ENCODE results near the gene NANOS1.
A peak's percentile ranks its signal among the peaks of the same experiment; 100 is the strongest.
"Not testable (repeated sequence)": the region's sequence is repeated elsewhere in the genome, so short reads cannot be mapped to it uniquely, and the experiment has no call there.

Gene NANOS1

DNA sequence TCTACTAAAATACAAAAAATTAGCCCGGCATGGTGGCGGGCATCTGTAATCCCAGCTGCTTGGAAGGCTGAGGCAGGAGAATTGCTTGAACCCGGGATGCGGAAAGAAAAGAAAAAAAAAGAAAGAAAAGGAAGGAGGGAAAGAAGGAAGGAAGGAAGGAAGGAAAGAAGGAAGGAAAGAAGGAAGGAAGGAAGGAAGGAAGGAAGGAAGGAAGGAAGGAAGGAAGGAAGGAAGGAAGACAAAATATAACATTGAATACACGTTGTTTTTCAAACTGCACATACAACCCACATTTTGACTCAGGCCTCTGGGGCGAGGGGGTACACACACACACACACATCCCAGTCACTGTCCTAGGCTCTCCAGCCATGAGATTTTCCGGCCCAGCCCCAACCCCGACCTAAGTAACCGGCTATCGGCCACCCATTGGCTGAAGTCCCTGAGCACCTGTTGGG, 1.0 kb upstream of the NANOS1 start:
- DNase-seq, H3K9me3 Mint-ChIP-seq, H3K27ac Mint-ChIP-seq: not testable (repeated sequence)
- Mint-ChIP-seq H3K27me3 (peaks cover 44% of the 10 kb centered on the region), H3K4me3 (peak overlapping the region; percentile 68), H3K4me1 (peaks cover 25% of the 10 kb centered on the region), H3K36me3 (peaks cover 10% of the 10 kb centered on the region)
- CTCF ChIA-PET: interaction anchor here (0.5 kb wide), 1 partner anchor 295 kb away, joined by 3 read pairs; no protein-coding TSS in a partner anchor

DNA sequence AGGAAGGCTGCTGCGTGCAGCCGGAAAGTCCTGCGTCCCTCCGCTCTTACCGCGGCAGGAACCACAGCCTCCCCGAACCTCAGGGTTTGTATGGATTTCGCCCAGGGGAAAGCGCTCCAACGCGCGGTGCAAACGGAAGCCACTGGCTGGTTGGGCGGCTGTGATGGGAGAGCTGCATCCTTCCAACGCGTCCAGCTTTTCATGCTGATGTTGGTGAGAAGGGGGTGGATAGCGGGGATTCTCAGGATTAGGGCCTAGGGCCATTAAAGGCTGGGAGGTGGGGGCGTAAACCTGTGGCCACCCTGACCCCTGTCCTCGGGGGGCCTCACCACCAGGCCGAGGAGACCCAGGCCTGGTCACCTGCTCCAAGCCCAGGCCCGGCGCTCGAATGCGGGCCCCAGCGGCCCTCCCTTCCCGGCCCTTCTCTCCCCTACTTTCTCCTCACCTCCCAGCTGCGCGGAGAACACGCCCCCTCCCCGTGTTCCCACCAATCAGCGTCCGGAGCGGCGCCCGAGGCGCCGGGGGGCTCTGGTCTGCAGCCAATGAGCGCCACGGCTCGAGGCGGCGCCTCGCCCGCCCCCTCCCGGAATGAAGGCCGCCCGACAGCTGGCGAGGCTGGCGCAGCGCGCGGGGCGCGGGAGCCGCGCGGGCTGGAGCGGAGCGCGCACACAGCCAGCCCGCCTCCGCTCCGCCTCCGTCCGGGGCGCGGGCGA, 458 bp upstream of the NANOS1 start:
- Mint-ChIP-seq H3K9me3 (no peaks in the 10 kb centered on the region), H3K36me3 (peaks cover 15% of the 10 kb centered on the region), H3K4me3 (peak overlapping the region; percentile 68), H3K27ac (no peak overlapping the region), H3K4me1 (peaks cover 25% of the 10 kb centered on the region), H3K27me3 (peaks cover 38% of the 10 kb centered on the region)
- DNase-seq: peak; percentile 89
- CTCF ChIA-PET: interaction anchor here (0.5 kb wide), 1 partner anchor 296 kb away, joined by 3 read pairs; no protein-coding TSS in a partner anchor

DNA sequence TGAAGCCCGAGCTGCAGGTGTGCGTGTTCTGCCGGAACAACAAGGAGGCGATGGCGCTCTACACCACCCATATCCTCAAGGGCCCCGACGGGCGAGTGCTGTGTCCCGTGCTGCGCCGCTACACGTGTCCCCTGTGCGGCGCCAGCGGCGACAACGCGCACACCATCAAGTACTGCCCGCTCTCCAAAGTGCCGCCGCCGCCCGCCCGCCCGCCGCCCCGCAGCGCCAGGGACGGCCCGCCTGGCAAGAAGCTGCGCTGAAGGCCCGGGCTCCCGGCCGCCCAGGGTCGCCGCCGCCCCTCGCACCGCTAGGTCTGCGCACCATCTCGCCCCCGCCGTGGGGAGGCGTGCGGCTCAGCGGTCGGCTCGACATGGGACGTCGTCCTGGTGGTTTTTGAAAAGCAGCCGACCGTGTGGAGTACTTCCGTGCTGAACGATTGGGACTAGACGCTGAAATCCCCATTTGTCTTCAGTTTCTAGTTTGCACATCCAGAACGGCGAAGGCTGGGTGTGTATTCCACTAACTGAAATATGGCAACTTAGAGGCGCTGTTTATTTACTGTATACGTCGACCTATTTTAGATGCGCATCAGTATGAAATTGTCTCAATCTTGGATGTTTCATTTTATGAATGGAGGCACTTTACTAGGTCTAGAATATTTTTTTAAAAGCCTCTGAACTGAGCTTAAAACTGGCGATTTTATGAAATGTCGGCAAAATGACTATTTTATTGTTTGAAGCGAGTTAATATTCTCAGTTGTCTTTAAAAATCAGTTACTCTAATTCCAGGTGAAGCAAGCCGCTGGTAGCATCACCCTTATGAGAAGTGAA, 1.1 kb downstream of the NANOS1 start:
- Mint-ChIP-seq H3K36me3 (peaks cover 23% of the 10 kb centered on the region), H3K27ac (no peak overlapping the region), H3K9me3 (no peaks in the 10 kb centered on the region), H3K27me3 (peaks cover 34% of the 10 kb centered on the region), H3K4me3 (peak overlapping the region; percentile 73), H3K4me1 (peaks cover 25% of the 10 kb centered on the region)
- DNase-seq: peak; percentile 76
- CTCF ChIA-PET: interaction anchor here (0.9 to 1.0 kb wide), 2 partner anchors 176 to 462 kb away, joined by 3 read pairs; no protein-coding TSS in a partner anchor

DNA sequence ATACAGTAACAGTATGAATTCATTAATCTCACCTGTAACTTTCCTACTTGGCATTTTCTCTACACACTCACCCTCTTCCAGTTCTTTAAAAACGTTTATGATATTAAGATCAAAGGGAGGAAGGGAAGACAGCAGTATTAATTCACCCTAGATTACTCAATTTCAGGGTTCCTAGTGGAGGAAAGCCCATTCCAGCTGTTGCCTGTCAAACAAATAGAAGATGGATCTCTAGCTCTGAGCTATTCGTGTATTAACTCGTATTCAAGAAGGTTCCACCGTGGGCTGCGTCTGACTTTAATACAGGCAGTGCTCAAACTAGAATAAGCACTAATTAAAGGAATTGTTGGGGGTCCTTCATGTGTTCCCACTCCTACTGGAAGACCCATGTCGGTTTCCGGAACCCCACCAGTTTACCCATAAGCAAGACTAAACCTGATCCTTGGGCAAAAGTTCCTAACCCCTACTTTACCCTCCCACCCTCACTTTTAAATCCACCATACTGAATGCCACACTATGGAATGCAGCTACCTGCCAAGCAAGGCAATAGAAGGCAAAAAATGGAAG, 2.1 kb downstream of the NANOS1 start:
- Mint-ChIP-seq H3K36me3 (peaks cover 27% of the 10 kb centered on the region), H3K27ac (no peak overlapping the region), H3K4me1 (peaks cover 25% of the 10 kb centered on the region), H3K27me3 (peaks cover 25% of the 10 kb centered on the region), H3K9me3 (no peaks in the 10 kb centered on the region), H3K4me3 (peak overlapping the region; percentile 73)
- DNase-seq: no peak
- CTCF ChIA-PET: interaction anchor here (1.1 kb wide), 1 partner anchor 167 kb away, joined by 3 read pairs; no protein-coding TSS in a partner anchor

DNA sequence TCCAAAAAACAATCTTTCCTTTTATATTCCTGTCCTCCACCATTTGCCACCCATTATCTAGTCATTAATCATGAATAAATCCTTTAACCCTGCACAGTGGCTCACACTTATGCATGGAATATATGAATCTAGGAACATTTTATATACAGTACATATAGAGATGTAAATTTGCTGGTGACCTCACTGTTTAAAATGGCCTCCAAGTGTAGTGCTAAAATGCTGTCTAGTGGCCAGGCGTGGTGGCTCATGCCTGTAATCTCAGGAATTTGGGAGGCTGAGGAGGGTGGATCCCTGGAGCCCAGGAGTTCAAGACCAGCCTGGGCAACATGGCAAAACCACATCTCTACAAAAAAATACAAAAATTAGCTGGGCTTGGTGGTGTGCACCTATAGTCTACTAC, 9.6 kb downstream of the NANOS1 start:
- H3K4me1 Mint-ChIP-seq: peaks cover 18% of the 10 kb centered on the region
- no peak overlapping the region for H3K27ac Mint-ChIP-seq
- H3K27me3 Mint-ChIP-seq: no peaks in the 10 kb centered on the region

DNA sequence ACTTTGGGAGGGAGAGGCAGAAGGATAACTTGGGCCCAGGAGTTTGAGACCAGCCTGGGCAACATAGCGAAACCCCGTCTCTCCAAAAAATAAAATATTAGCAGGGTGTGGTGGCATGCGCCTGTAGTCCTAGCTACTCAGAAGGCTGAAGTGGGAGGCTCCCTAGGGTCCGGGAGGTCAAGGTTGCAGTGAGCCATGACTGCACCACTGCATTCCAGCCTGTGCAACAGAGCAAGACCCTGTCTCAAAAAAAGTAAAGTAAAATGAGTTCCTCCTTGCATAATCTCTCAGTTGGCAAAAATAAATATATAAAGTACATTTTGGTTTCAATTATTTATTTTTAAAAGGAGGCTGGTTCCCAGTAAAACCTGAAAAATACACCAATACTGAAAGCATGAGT, 11.8 kb downstream of the NANOS1 start:
- Mint-ChIP-seq H3K4me3 (no peak overlapping the region), H3K4me1 (peaks cover 18% of the 10 kb centered on the region), H3K36me3 (peaks cover 79% of the 10 kb centered on the region), H3K27ac (no peak overlapping the region), H3K27me3 (no peaks in the 10 kb centered on the region), H3K9me3 (no peaks in the 10 kb centered on the region)
- CTCF ChIA-PET: no interaction called here
- DNase-seq: no peak

More for the DNA sequence above, 9.6 kb downstream of the NANOS1 start:
- H3K4me3 Mint-ChIP-seq: no peak overlapping the region
- CTCF ChIA-PET: no interaction called here
- DNase-seq: no peak
- no peaks in the 10 kb centered on the region for H3K9me3 Mint-ChIP-seq
- peaks cover 73% of the 10 kb centered on the region for H3K36me3 Mint-ChIP-seq

DNA sequence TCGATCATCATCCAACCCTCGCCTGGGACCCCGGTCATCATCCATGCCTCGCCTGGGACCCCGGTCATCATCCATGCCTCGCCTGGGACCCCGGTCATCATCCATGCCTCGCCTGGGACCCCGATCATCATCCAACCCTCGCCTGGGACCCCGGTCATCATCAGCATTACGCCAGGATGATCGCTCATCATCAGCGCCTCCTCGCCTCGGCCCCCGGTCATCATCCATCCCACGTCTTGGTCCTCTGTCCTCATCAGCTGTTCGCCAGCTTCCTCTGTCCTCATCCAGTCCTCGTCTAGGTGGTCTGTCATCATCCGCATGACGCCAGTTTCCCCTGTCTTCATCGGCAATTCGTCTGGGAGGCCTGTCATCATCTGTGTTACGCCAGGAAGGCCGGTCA, 12.7 kb downstream of the NANOS1 start:
- no peak for DNase-seq
- H3K36me3 Mint-ChIP-seq: peaks cover 84% of the 10 kb centered on the region
- no peaks in the 10 kb centered on the region for H3K9me3 Mint-ChIP-seq
- H3K27me3 Mint-ChIP-seq: no peaks in the 10 kb centered on the region
- H3K27ac Mint-ChIP-seq: peak overlapping the region; percentile 22
- peaks cover 18% of the 10 kb centered on the region for H3K4me1 Mint-ChIP-seq
- CTCF ChIA-PET: no interaction called here
- no peak overlapping the region for H3K4me3 Mint-ChIP-seq

DNA sequence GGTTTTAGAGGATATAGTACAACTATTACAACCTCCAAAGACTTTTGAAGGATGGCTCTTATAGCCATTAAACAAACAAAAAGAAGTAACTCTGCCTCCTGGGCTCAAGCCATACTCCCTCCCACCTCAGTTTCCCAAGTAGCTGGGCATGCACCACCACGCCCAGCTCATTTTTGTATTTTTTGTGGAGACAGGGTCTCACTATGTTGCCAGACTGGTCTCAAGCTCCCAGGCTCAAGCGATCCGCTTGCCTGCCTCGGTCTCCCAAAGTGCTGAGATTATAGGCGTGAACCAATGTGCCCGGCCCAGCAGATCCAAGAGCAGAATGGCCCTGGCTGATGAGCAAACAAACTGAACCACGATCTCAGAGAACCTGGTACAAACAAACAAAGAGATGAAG, 16.0 kb downstream of the NANOS1 start:
- CTCF ChIA-PET: no interaction called here
- Mint-ChIP-seq H3K9me3 (no peaks in the 10 kb centered on the region), H3K27me3 (no peaks in the 10 kb centered on the region), H3K4me1 (peaks cover 21% of the 10 kb centered on the region), H3K4me3 (no peak overlapping the region), H3K27ac (no peak overlapping the region), H3K36me3 (peaks cover 84% of the 10 kb centered on the region)
- DNase-seq: no peak

DNA sequence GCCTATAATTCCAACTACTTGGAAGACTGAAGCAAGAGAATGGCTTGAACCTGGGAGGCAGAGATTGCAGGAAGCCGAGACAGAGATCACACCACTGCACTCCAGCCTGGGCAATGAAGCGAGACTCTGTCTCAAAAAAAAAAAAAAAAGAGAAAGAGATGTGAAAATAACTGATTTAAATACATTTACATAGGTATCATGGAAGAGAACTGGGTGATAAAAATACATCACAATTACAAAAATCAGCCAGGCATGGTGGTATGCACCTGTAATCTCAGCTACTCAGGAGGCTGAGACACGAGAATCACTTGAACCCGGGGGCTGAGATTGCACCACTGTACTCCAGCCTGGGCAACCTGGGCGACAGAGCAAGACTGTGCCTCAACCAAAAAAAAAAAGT, 19.8 kb downstream of the NANOS1 start:
- Mint-ChIP-seq H3K27ac (no peak overlapping the region), H3K4me1 (peaks cover 9% of the 10 kb centered on the region), H3K27me3 (no peaks in the 10 kb centered on the region), H3K36me3 (peaks cover 78% of the 10 kb centered on the region), H3K9me3 (no peaks in the 10 kb centered on the region), H3K4me3 (no peak overlapping the region)
- CTCF ChIA-PET: no interaction called here
- DNase-seq: no peak

DNA sequence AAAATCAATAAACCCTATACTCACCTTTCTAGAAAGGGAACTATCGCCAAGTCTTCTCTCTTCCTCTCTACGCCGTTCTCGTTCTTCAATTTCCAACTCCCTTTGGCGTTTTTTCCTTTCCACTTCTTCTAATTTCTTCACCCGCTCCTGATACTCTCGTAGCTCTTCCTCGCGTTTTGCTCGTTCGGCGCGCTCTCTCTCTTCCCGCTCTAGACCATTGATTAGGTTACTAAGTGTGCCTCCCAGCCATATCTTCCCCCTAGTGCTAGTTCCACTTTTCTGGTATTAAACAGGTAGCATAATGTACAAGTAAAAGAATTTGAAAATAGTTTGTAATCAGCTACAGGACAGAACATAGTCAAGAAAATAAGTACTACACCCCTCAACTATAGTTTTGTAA, 20.3 kb downstream of the NANOS1 start:
- Mint-ChIP-seq H3K27me3 (no peaks in the 10 kb centered on the region), H3K9me3 (no peaks in the 10 kb centered on the region), H3K4me1 (peaks cover 9% of the 10 kb centered on the region), H3K36me3 (peaks cover 81% of the 10 kb centered on the region), H3K27ac (no peak overlapping the region), H3K4me3 (no peak overlapping the region)
- CTCF ChIA-PET: no interaction called here
- DNase-seq: no peak

DNA sequence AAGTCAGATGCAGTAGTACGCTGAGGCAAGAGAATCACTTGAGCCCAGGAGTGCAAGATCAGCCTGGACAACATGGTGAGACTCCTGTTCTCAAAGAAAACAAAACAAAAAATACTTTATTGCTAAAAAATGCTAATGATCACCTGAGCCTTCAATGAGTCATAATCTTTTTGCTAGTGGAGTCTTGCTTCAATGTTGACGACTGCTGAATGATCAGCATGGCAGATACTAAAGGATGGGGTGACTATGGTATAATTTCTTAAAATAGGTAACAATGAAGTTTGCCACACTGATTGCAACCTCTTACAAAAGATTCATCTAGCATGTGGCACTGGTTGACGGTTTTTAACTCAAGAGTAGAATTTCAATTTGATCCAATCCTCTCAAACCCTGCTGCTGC, 22.3 kb downstream of the NANOS1 start:
- Mint-ChIP-seq H3K4me1 (peaks cover 9% of the 10 kb centered on the region), H3K27me3 (no peaks in the 10 kb centered on the region), H3K9me3 (no peaks in the 10 kb centered on the region), H3K27ac (no peak overlapping the region), H3K4me3 (no peak overlapping the region), H3K36me3 (peaks cover 77% of the 10 kb centered on the region)
- DNase-seq: no peak
- CTCF ChIA-PET: no interaction called here

DNA sequence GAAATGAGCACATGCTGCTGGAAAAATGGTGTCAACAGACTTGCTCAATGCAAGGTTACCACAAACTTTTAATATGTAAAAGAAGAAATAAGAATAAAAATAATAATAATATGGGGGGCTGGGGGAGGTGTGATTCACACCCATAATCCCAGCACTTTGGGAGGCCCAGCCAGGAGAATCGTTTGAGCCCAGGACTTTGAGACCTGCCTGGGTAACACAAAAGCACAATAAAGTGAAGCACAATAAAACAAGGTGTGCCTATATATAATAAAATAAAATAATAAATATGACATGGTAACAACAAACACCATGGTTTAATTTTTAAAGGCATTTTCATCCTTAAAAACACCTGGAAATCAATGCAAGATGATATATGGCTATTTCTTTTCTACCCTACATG, 26.0 kb downstream of the NANOS1 start:
- Mint-ChIP-seq H3K27me3 (no peaks in the 10 kb centered on the region), H3K9me3 (no peaks in the 10 kb centered on the region), H3K4me3 (no peak overlapping the region), H3K27ac (no peak overlapping the region), H3K4me1 (peaks cover 3% of the 10 kb centered on the region), H3K36me3 (peaks cover 81% of the 10 kb centered on the region)
- DNase-seq: no peak
- CTCF ChIA-PET: no interaction called here

DNA sequence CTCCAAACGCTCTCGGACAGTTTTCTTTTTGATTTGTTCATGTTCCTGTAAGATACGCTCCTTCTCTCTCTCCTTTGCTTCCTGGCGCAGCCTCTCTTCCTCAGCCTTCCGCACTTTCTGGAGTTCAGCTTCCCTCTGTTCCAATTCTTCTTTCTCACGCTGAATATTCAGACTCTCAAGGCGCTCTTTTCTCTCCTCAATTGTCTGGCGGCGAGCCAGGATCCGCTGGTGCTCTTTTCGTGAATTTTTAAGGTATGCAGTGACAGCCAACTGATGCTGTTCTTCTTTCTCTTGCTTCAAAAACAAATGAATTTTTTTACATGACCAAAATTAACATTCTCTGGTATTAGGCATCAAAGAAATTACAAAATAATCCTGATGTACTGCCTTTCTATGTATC, 28.5 kb downstream of the NANOS1 start:
- Mint-ChIP-seq H3K4me3 (no peak overlapping the region), H3K9me3 (no peaks in the 10 kb centered on the region), H3K27ac (no peak overlapping the region), H3K4me1 (peaks cover 12% of the 10 kb centered on the region), H3K27me3 (no peaks in the 10 kb centered on the region), H3K36me3 (peaks cover 77% of the 10 kb centered on the region)
- CTCF ChIA-PET: no interaction called here
- no peak for DNase-seq

DNA sequence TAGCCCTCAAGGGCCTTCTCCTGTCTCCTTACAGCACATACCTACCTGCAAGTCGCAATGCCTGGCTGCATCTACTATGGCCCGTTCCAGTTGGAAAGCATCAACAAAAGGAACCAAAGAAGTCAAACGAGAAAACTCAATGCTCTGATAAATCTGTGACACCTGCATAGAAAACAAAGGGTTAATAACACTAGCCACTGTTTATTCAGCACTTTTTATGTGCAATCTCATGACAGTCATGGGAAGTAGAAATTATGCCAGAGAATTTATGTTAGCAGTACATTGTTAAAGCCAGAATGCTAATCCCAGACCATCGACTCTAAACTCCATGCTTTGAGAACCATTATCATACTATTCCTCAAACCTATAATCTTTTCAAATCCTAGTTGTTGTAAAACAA, 30.0 kb downstream of the NANOS1 start:
- no peak overlapping the region for H3K4me3 Mint-ChIP-seq
- no peak overlapping the region for H3K27ac Mint-ChIP-seq
- no peaks in the 10 kb centered on the region for H3K9me3 Mint-ChIP-seq
- DNase-seq: no peak
- CTCF ChIA-PET: no interaction called here
- peaks cover 82% of the 10 kb centered on the region for H3K36me3 Mint-ChIP-seq
- peaks cover 18% of the 10 kb centered on the region for H3K4me1 Mint-ChIP-seq
- H3K27me3 Mint-ChIP-seq: no peaks in the 10 kb centered on the region

All from activated naive CD4-positive, alpha-beta T cell treated with anti-CD3 and anti-CD28 coated beads, Interleukin-2, amount 10 ng/mL, durations not matched to agents 7 days and 5 days (primary cell).